Right hindlimb (tissue), 1 donor: ENCODE results near the gene GAS7.
A peak's percentile ranks its signal among the peaks of the same experiment; 100 is the strongest.

Experiments
- DNase-seq: peaks from one replicate; pipeline ENCODE4 v3.0.0-alpha.2; 2018

The GAS7 gene

DNA sequence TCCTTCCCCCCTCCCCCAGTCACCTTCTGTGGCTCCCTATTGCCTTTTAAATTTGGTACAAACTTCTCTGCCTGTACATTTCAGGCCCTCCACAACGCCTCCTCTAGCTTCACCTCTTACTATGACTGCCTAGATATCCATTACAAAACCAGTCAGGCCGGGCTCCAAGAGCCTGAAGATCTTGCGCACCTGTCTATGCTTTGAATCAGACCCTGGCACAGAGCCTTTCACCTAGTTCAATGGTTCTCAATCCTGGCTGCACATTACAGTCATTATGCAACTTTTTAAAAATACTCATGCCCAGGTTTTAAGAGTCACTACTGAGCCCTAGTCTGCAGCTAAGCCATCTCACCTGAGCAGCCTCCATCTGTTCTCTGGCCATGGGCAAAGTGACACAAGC is 1.6 kb upstream of the GAS7 start:
- DNase-seq = no peak

DNA sequence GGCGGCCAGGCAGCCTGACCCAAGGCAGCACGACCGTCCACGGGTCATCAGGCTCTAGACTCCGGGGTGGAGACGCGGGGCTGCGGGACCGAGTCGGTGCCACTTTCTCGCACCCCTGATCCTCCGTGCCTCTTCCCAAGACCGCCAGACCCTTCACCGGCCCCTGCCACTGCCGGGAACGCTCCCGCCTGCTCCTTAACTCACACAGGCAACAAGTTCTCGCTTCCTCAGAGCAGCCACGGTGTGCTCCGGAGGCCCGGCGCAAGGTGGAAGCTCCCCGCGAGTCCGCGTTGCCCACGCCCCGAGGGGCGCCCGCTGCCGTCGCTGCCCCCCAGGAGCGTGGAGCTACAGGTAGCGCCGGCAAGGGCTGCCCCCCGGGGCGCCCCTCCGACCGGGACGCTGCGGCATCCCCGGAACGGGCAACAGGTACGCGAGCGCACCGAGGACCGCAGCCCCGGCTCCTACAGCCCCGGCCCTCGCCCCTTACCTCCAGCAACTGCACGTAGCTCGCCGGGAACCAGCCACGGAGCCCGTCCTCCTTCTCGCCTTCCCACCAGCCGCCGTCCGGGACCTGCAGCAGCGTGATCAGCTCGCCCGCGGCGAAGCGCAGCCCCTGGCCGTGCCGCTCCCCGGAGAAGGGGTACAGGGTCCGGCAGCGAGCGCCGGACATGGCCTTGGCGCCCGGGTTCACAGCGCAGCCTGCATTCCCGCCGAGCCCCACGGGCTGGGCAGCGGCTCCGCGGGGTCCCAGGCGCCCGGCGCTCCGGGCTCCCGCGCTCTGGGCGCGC is 491 bp downstream of the GAS7 start:
- peak; percentile 41 for DNase-seq

- DNase-seq = no peak
Measured at GRCh38 chr17:10197362-10197720, 1.1 kb downstream of the GAS7 start.

DNA sequence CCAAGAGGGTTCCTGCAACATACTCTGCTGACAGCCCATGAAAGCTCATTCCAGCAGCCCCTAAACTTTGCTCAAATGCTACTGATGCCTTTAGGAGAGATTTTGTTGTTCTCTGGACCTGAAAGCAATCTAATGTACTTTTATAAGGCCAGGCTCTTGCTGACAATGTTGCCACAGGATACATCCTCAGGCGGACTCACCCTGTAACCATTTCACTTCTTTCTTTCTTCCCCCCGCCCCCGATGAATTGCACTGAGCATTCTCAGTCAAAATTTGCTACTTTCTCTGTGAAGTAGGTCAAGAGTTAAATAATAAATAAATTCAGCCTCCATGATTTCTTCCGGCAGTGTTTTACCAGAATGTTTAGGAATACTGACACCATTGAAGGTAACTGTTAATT is 1.5 kb downstream of the GAS7 start:
- no peak for DNase-seq

GRCh38 chr17:10196384-10196895 is 2.0 kb downstream of the GAS7 start:
- no peak for DNase-seq

DNA sequence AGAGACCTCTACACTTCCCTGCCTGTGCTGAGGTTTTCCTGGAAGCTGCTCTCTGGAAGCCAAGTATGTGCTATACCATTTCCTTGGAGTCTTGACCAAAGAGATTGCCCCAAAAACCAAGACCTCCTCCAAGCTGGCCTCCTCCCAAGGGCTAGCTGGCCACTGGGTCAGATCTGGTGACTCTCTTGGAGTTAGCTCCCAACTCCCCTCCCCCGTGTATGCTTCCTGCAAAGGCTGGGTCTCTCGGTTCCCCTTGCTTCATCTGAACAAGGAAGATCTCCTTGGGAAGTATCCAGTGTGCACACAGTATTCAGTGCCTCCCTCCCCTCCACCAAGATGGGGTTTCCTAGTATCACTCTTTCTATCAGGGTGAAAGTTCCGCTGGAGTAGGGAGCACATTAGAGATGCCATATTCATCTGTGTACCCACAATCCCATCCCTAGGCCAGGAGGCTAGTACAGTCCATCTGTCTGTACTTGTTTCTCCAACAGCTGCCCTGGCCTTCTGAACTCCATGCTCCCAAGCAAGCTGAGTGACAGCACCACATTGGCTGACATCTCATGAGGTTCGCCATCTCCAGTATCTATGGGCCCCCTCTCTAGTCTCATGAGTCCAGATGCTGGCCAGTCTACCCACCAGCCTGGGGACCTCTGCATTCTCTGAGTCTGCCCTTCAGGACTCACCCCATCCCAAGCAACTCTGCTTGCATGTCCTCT is 3.2 kb downstream of the GAS7 start:
- no peak for DNase-seq

GRCh38 chr17:10193632-10194031 is 4.8 kb downstream of the GAS7 start:
- DNase-seq = no peak

DNA sequence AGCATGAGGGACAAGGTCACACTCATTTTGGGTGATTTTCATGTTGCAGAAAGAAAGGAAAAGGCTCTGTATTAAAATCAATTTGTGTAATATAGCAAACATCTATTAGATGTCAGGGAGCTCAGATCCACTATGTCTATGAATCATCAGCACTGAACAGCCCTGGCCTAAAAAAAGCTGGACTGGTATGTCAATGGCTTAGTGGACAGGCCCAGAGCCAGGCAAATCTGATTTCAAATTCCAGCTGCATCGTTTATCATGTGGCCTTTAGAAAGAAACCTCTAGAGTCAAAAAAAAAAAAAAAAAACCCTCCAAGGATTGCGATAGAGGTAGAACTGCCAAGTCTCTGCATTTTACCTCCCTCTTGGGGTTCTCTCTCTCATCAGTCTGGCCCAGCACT is 5.4 kb downstream of the GAS7 start:
- DNase-seq = no peak

DNA sequence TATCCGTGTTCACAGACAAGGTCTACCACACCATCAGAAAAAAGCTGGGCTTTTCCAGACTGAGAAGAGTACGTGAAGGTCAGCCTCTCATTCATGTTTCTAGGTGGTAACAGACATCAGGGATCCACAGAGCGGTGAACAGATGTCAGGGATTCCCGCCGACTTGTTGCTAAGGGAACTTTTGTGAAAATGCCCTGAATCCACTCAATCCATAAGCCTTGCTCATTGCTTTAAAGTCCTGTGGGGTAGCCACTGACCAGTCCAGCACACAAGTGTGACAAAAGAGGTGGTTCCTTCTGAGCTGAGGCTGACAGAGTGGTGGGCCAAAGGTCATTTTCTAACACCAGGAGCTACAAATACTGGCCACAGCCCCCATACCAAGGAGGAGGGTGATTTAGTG is 5.9 kb downstream of the GAS7 start:
- no peak for DNase-seq

- DNase-seq = no peak
Measured at GRCh38 chr17:10187456-10187855, 10.9 kb downstream of the GAS7 start.

GRCh38 chr17:10186771-10187410 is 11.5 kb downstream of the GAS7 start:
- no peak for DNase-seq

GRCh38 chr17:10183931-10184930 is 14.2 kb downstream of the GAS7 start:
- DNase-seq = no peak

DNA sequence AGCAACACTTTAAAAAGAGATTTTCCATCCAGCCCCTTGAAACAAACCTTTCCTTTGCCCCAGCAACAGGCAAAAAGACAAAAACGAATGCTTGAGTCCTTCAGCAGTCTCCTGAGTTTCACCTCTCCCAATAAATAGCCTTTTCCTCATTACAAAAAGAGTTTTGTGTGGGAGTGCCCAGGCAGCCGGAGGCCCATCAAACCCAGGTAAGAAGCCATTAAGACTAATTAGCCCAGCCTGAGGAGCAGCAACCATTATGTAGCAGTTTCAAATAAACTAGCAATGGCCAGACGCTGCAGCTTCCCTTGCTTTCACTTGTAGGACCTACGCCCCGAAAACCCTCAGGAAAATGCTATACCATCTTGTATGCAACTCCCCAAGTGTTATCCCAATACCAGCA is 15.6 kb downstream of the GAS7 start:
- DNase-seq = no peak

DNA sequence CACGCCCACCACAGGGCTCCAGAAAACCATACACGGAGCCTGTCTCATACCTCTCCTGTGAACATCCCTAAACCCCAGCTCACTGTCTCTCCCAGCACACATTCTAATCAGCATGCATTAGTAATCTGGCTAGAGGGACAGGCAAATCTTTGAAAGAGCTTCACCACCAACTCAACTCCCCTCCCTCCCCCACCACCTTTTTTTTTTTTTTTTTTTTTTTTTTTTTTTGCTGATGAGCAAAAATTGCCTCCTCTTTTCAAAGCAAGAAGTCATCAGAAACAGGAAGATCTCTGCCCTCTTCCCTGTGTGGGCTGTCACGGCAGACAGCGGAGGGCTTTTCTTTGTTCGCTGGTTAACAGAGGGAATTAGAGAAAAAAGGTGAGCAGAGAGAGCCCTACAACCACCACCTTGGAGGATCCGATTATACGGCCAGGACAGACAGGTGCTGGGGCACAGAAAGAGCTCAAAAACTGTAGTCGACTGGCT is 19.9 kb downstream of the GAS7 start:
- DNase-seq = no peak

GRCh38 chr17:10177913-10178505 is 20.4 kb downstream of the GAS7 start:
- DNase-seq = peak; percentile 48

DNA sequence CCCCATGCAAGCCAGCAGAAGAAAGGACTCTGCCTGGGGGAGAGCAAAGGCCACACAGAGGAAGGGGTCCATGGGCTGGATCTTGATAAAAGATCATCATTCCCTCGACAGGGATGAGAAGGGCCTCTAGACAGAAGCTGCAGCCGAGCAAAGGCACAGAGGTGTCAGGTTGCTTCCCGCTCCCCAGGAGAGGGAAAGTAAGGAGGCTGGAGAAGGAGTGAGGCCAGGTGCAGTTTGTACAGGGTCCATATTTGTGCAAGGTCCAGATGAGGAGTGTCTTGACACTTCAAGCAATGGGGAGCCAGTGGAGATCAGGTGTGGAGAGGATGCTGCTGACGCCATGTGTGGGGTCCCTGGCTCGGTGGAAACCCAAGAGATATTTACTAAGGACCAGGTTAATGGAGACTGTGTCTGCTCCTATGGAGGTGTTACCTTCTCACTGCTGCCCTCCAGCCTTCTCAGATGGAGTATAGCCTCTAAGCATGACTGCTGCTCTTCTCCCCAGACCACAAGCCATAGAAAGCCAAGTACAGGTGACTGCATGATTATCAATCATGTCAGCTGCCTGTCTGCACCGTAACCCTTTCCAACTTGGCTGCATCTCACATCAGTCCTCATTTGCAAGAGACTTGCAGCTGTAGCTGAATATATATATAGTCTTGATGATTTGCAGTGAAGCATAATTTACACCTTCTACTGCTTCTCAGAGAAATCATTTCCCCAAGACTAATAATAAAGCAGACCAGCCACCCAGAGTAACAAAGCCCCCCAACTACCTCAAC is 21.1 kb downstream of the GAS7 start:
- DNase-seq = peak; percentile 55

- no peak for DNase-seq
Measured at GRCh38 chr17:10173913-10174312, 24.5 kb downstream of the GAS7 start.

GRCh38 chr17:10172778-10173177 is 25.6 kb downstream of the GAS7 start:
- no peak for DNase-seq

- no peak for DNase-seq
Measured at GRCh38 chr17:10172241-10172741, 26.1 kb downstream of the GAS7 start.

- no peak for DNase-seq
Measured at GRCh38 chr17:10171581-10171981, 26.8 kb downstream of the GAS7 start.

DNA sequence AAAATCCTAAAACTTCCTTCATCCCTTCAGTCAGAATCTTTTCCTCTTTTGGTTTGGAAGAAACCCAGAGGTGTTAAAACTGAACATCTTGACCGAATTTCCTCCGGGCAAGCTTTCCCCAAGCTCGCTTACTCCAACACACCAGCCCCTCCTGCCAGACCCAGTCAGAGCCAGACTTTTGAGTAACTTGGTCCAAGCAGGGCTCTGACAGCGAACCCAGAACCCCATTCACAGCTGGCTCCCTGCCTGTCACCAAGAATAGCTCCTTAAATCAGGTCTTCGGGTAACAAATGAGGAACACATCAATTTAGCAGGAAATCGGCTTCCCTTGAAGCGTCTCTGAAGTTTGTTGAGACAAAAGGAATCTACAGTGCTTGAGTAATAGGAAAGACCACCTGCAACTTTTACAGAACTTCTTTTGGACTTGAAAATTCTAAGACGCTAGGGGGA is 27.3 kb downstream of the GAS7 start:
- peak; percentile 83 for DNase-seq
